ENCODE results near the gene ZNF682.

DNA sequence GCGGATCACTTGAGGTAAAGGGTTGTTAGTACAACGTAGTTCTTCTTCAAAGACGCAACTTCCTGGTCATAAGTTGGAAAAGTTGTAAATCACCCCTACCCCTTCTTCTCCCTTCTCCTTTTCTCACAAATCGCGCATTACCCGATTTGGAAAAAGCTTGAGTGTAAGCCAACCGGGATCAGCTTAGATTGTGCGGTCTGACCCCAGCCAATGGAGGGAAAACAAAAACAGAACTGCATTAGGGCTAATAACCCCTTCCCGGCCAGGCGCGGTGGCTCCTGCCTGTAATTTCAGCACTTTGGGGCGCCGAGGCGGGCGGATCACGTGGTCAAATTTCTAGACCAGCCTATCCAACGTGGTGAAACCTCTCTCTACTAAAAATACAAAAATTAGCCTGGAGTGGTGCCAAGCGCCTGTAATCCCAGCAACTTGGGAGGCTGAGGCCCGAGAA, 39.3 kb upstream of the ZNF682 start:
- TF ChIP-seq, protein P1, sequence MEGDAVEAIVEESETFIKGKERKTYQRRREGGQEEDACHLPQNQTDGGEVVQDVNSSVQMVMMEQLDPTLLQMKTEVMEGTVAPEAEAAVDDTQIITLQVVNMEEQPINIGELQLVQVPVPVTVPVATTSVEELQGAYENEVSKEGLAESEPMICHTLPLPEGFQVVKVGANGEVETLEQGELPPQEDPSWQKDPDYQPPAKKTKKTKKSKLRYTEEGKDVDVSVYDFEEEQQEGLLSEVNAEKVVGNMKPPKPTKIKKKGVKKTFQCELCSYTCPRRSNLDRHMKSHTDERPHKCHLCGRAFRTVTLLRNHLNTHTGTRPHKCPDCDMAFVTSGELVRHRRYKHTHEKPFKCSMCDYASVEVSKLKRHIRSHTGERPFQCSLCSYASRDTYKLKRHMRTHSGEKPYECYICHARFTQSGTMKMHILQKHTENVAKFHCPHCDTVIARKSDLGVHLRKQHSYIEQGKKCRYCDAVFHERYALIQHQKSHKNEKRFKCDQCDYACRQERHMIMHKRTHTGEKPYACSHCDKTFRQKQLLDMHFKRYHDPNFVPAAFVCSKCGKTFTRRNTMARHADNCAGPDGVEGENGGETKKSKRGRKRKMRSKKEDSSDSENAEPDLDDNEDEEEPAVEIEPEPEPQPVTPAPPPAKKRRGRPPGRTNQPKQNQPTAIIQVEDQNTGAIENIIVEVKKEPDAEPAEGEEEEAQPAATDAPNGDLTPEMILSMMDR (conservative IDR thresholded peaks at IDR 0.05 in 1 of 2, IDR thresholded peaks at IDR 0.05 in 1 of 2; ENCODE audit: extremely low read depth in 1 of 2, insufficient read depth in 1 of 2, low read depth in 1 of 2, low read length in 2 of 2): no peak
- TF ChIP-seq EZH2 (IDR thresholded peaks at IDR 0.05; ENCODE audit: borderline replicate concordance, low read length): no peak
